Measurements from ENCODE around the gene CD300H.
"Not testable (repeated sequence)": the region's sequence is repeated elsewhere in the genome, so short reads cannot be mapped to it uniquely, and the experiment has no call there.

The CD300H gene

DNA sequence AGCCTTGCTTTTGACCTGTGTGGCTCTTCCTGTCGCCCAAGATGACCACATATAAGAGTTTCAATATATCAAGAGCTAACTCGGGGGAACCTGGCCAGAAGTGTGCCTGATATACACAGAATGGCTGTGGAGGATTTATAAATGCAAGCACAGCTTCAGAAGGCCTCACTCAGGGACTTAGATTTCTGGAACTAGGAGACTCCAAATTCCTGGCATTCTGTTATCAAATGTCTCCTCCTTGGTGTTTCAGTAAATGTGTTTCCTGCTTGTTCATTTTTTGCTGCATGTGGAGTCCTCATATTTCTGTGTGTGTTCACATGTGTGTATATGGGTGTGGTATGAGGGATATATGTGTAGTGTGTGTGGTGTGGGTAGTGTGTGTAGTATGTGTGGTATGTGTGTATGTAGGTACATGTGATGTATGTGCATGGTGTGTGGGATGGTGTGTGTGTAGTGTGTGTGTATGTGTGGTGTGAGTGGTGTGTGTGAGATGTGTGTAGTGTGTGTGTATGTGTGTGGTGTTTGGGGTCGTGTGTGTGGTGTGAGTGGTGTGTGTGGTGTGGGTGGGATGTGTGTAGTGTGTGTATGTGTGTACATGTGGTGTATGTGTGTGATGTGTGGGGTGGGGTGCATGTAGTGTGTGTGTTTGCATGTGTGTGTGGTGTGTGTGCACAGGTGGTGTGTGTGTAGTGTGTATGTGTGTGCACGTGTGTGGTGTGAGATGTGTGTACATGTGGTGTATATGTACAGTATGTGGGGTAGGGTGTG is 981 bp upstream of the CD300H start:
- Histone ChIP-seq H3K4me3 (no peak overlapping the region), H3K4me1 (peaks cover 0 to 73% (median 35%) of the 10 kb centered on the region in 10 experiments; a peak in 15 of 20 replicates), H3K27ac (peak overlapping the region in 2 of 11 experiments; percentile 62 to 64; a peak in 4 of 22 replicates), H3K9me3 (replicated peaks in 1 of 11) (no peaks in the 10 kb centered on the region), H3K36me3 (no peaks in the 10 kb centered on the region), H3K27me3 (no peaks in the 10 kb centered on the region), H3K9ac (no peak overlapping the region), H4K20me1 (no peaks in the 10 kb centered on the region; a peak in 1 of 22 replicates), H3K4me2 (peak overlapping the region in 5 of 11 experiments; percentile 79 to 87 (median 85); a peak in 10 of 22 replicates)
- no peak for TF ChIP-seq Cebpa-rat (IDR thresholded peaks at IDR 0.05)

- no peaks in the 10 kb centered on the region; a peak in 1 of 22 replicates for H4K20me1 ChIP-seq
- no peak for TF ChIP-seq Cebpa-rat (IDR thresholded peaks at IDR 0.05)
- no peaks in the 10 kb centered on the region for H3K36me3 ChIP-seq
- no peak overlapping the region for H3K27ac ChIP-seq
- no peaks in the 10 kb centered on the region for H3K27me3 ChIP-seq
- H3K9me3 ChIP-seq (replicated peaks in 1 of 11), result no peaks in the 10 kb centered on the region
- peaks cover 0 to 72% (median 35%) of the 10 kb centered on the region in 10 experiments; a peak in 15 of 20 replicates for H3K4me1 ChIP-seq
- no peak overlapping the region for H3K4me3 ChIP-seq
- H3K9ac ChIP-seq, result no peak overlapping the region
- H3K4me2 ChIP-seq, result peak overlapping the region in 5 of 11 experiments; percentile 35 to 87 (median 85); a peak in 10 of 22 replicates
These were observed 1.1 kb downstream of the CD300H start for GRCh38 chr17:74566132-74566753.

- Histone ChIP-seq H3K4me2 (peak overlapping the region in 5 of 11 experiments; percentile 5 to 33 (median 27); a peak in 4 of 22 replicates), H3K4me3 (no peak overlapping the region), H3K9me3 (replicated peaks in 1 of 11) (no peaks in the 10 kb centered on the region), H3K27ac (no peak overlapping the region), H4K20me1 (no peaks in the 10 kb centered on the region; a peak in 1 of 22 replicates), H3K9ac (no peak overlapping the region), H3K36me3 (no peaks in the 10 kb centered on the region), H3K27me3 (no peaks in the 10 kb centered on the region), H3K4me1 (peaks cover 0 to 70% (median 32%) of the 10 kb centered on the region in 10 experiments; a peak in 15 of 20 replicates)
- no peak for TF ChIP-seq Cebpa-rat (IDR thresholded peaks at IDR 0.05)
These were observed 2.2 kb downstream of the CD300H start for GRCh38 chr17:74565126-74565525.

- Histone ChIP-seq H3K9ac (no peak overlapping the region), H3K27me3 (no peaks in the 10 kb centered on the region), H3K4me1 (peaks cover 0 to 69% (median 24%) of the 10 kb centered on the region in 10 experiments; a peak in 13 of 20 replicates), H4K20me1 (no peaks in the 10 kb centered on the region), H3K4me2 (no peak overlapping the region), H3K27ac (no peak overlapping the region), H3K4me3 (no peak overlapping the region), H3K36me3 (no peaks in the 10 kb centered on the region), H3K9me3 (replicated peaks in 1 of 11) (peaks cover 0 to 6% (median 0%) of the 10 kb centered on the region in 11 experiments; a peak in 1 of 22 replicates)
- TF ChIP-seq Cebpa-rat (IDR thresholded peaks at IDR 0.05), result no peak
These were observed 4.0 kb downstream of the CD300H start for GRCh38 chr17:74563358-74563757.

GRCh38 chr17:74561586-74561985 is 5.7 kb downstream of the CD300H start:
- Histone ChIP-seq H3K4me1 (peaks cover 0 to 69% (median 21%) of the 10 kb centered on the region in 10 experiments; a peak in 13 of 20 replicates), H4K20me1 (no peaks in the 10 kb centered on the region), H3K27ac (no peak overlapping the region), H3K36me3 (no peaks in the 10 kb centered on the region), H3K9ac (no peak overlapping the region), H3K9me3 (replicated peaks in 1 of 11) (peaks cover 0 to 10% (median 0%) of the 10 kb centered on the region in 11 experiments; a peak in 2 of 22 replicates), H3K4me2 (peak overlapping the region in 4 of 11 experiments; percentile 27 to 66 (median 48); a peak in 6 of 22 replicates), H3K4me3 (no peak overlapping the region), H3K27me3 (no peaks in the 10 kb centered on the region)
- TF ChIP-seq Cebpa-rat (IDR thresholded peaks at IDR 0.05), result no peak

GRCh38 chr17:74558882-74559519 is 8.3 kb downstream of the CD300H start:
- no peaks in the 10 kb centered on the region for H3K36me3 ChIP-seq
- H4K20me1 ChIP-seq, result no peaks in the 10 kb centered on the region
- no peaks in the 10 kb centered on the region for H3K27me3 ChIP-seq
- H3K4me2 ChIP-seq, result peak overlapping the region in 5 of 11 experiments; percentile 61 to 89 (median 80); a peak in 10 of 22 replicates
- peaks cover 0 to 15% (median 0%) of the 10 kb centered on the region in 11 experiments; a peak in 2 of 22 replicates for H3K9me3 ChIP-seq (replicated peaks in 1 of 11)
- no peak overlapping the region for H3K4me3 ChIP-seq
- H3K9ac ChIP-seq, result peak overlapping the region in 4 of 11 experiments; percentile 7 to 45 (median 32); a peak in 5 of 22 replicates
- H3K27ac ChIP-seq, result peak overlapping the region in 5 of 11 experiments; percentile 45 to 80 (median 73); a peak in 10 of 22 replicates
- TF ChIP-seq Cebpa-rat (IDR thresholded peaks at IDR 0.05), result no peak
- peaks cover 0 to 81% (median 18%) of the 10 kb centered on the region in 10 experiments; a peak in 11 of 20 replicates for H3K4me1 ChIP-seq

GRCh38 chr17:74558402-74558801 is 8.9 kb downstream of the CD300H start:
- H3K27ac ChIP-seq, result peak overlapping the region in 5 of 11 experiments; percentile 45 to 80 (median 73); a peak in 10 of 22 replicates
- peak overlapping the region in 5 of 11 experiments; percentile 61 to 89 (median 80); a peak in 10 of 22 replicates for H3K4me2 ChIP-seq
- not testable (repeated sequence) for H3K27me3 ChIP-seq, H3K36me3 ChIP-seq, H3K4me3 ChIP-seq, H4K20me1 ChIP-seq
- H3K9me3 ChIP-seq (replicated peaks in 1 of 11), result peaks cover 0 to 15% (median 0%) of the 10 kb centered on the region in 11 experiments; a peak in 2 of 22 replicates
- H3K9ac ChIP-seq, result peak overlapping the region in 4 of 11 experiments; percentile 7 to 45 (median 32); a peak in 5 of 22 replicates
- H3K4me1 ChIP-seq, result peaks cover 0 to 84% (median 18%) of the 10 kb centered on the region in 10 experiments; a peak in 11 of 20 replicates

DNA sequence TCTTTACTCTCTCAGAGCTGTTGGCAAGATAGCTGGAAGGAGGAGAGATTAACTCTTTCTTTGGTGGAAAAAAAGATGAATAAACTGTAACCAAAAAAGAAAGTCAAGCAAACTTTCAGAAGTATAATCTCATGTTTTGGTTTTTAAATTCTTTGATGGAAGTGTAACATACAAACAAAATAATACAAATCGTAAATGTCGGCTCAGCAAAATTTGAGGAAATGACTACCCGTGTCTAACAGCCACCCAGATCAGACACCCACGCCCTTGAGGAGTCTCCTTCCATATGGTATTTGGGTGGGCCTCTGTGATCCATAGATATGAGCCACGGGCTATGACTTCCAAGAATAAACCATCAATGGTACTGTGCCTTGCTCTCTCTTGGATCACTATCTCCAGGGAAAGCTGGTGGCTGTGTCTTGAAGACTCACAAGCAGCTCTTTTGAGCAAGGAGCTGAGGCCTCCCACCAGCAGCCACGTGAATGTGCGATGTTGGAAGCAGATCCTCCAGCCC is 11.8 kb downstream of the CD300H start:
- Histone ChIP-seq H3K36me3 (no peaks in the 10 kb centered on the region), H4K20me1 (no peaks in the 10 kb centered on the region), H3K4me2 (peak overlapping the region in 5 of 11 experiments; percentile 26 to 83 (median 72); a peak in 9 of 22 replicates), H3K4me1 (peaks cover 0 to 93% (median 22%) of the 10 kb centered on the region in 10 experiments; a peak in 11 of 20 replicates), H3K9ac (0 out of 22 replicates have a peak overlapping the region, but pooled peaks of 1 of the 11 experiments have one; percentile 4), H3K9me3 (replicated peaks in 1 of 11) (peaks cover 0 to 15% (median 0%) of the 10 kb centered on the region in 11 experiments; a peak in 2 of 22 replicates), H3K4me3 (no peak overlapping the region), H3K27me3 (no peaks in the 10 kb centered on the region), H3K27ac (0 out of 22 replicates have a peak overlapping the region, but pooled peaks of 2 of the 11 experiments have one; percentile 3 to 15)
- no peak for TF ChIP-seq Cebpa-rat (IDR thresholded peaks at IDR 0.05)
